Coronary artery (tissue), 2 donors: ENCODE data around the gene HHAT.

ENCODE experiments used
- DNase-seq: peaks from one replicate; pipeline ENCODE4 v3.0.0-alpha.2; 2017; ENCODE audit warnings: low spot score
- H3K27ac ChIP-seq, 2 donors: fragments of 200-600 bp; sonication (generic); one replicate each; pipeline ENCODE4 v1.5.1; 2016 to 2019
- H3K4me3 ChIP-seq: fragments of 200-600 bp; sonication (generic); 2 replicates; pipeline ENCODE4 v1.5.1; 2016; ENCODE audit warnings: mild to moderate bottlenecking, moderate library complexity
- TF ChIP-seq, protein P1 (sequence below): fragments of 200-600 bp; sonication (generic); IDR thresholded peaks from one replicate; pipeline ENCODE4 v1.5.1; 2019; ENCODE audit warnings: antibody characterized with exemption

Gene HHAT

DNA sequence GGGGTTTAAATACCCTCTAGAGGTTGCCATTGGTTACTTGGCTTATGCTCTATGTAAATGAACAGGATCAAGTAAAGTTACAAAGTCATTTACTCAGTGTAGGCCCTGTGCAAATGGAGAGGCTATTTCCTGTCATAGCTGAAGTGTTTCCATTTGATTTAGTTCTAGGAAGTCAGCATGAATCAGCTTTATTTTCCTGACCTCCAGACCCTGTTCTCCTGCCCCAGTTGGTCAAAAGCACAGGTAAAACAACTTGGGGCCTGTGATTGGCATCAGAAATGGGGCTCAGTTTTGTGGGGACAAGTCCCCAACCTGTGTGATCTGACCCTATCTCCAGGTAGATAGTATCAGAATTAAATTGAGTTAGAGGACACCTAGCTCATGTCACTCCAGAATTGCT, 239.9 kb downstream of the HHAT start:
- Histone ChIP-seq H3K4me3 (no peak overlapping the region), H3K27ac (no peak overlapping the region)
- TF ChIP-seq, protein P1, sequence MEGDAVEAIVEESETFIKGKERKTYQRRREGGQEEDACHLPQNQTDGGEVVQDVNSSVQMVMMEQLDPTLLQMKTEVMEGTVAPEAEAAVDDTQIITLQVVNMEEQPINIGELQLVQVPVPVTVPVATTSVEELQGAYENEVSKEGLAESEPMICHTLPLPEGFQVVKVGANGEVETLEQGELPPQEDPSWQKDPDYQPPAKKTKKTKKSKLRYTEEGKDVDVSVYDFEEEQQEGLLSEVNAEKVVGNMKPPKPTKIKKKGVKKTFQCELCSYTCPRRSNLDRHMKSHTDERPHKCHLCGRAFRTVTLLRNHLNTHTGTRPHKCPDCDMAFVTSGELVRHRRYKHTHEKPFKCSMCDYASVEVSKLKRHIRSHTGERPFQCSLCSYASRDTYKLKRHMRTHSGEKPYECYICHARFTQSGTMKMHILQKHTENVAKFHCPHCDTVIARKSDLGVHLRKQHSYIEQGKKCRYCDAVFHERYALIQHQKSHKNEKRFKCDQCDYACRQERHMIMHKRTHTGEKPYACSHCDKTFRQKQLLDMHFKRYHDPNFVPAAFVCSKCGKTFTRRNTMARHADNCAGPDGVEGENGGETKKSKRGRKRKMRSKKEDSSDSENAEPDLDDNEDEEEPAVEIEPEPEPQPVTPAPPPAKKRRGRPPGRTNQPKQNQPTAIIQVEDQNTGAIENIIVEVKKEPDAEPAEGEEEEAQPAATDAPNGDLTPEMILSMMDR, result no peak
- DNase-seq, result no peak

DNA sequence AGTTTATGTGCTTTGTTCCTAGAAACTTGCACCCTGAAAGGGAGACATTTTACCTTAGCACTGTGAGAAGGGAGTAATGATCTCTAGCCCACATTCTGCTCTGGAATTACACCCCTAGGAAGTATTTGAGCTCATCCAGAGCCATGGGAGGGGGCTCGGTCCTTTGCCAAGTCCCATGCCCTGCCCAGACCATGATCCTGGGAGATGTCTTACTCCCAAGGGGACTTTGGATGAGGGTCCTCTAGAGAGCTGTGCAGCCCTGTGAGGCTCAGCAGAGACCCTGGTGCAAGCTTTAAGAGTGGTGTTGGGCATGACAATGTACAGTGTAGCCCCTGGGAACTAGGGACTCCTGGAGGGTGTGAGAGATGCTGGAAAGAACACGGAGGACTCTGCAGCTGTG, 241.4 kb downstream of the HHAT start:
- Histone ChIP-seq H3K4me3 (no peak overlapping the region), H3K27ac (no peak overlapping the region)
- TF ChIP-seq, protein P1, result no peak
- no peak for DNase-seq

DNA sequence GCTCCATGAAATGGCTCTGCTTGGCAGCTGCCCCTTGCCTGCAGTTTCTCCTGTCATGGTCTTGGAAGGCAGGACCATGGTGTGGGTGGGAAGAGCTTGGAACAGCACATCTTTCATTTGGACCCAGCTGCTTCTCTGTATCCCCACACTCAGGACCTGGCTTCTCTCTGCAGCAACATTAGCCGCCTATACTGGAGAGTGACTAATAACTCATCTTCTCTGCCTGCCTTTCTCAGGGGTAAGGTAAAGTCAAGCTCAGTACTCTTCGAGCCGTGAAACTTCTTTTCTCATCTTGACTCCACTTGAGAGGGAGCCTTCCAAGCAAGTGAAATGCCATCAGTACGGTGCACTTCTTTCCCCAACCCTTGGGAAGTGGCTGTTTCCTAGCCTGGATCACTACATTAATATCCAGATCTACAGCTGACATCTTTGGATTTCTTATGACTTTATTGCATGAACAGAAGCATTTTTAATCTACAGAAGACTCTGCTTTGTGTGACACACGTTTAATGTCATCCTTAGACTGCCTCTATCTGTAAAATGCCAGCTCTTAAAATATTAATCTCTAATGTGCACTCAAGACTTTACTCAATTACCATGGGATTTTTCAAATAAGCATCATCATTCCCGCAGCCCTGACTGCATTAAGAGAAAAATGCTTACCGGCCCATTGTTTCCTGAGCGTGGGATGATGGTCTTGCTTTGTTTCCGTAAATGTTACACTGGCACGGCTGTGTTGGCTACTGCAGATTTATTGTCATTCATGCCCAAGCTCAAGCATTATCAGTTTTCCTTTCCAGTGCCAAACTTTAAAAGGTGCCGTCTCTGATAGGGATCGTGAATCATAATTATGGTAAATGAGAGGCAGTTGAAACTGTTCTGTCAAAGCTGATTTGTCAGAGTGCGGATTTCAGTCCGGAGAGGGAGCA, 242.9 kb downstream of the HHAT start:
- no peak overlapping the region for H3K4me3 ChIP-seq
- TF ChIP-seq, protein P1, result no peak
- H3K27ac ChIP-seq, result no peak overlapping the region
- no peak for DNase-seq

DNA sequence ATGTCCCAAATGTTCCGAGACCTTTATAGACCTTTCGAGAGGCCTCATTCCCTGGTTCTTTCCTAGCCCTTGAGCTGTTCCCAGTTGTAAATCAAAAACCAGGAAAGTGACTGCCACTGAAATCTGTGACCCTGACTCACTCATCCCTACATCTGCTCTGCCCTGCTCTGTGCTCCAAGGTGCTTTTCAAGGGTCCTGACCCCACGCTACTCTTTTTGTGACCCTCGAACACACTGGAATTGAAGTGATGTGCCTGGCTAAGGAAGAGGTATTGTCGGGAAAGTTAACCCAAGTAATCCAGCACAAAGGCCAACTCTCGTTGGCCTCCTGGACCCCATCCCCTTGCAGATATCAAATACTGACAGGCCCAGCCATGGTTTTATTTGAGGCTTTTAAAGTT, 244.4 kb downstream of the HHAT start:
- no peak overlapping the region for H3K27ac ChIP-seq
- DNase-seq, result no peak
- H3K4me3 ChIP-seq, result no peak overlapping the region
- TF ChIP-seq, protein P1, result no peak

DNA sequence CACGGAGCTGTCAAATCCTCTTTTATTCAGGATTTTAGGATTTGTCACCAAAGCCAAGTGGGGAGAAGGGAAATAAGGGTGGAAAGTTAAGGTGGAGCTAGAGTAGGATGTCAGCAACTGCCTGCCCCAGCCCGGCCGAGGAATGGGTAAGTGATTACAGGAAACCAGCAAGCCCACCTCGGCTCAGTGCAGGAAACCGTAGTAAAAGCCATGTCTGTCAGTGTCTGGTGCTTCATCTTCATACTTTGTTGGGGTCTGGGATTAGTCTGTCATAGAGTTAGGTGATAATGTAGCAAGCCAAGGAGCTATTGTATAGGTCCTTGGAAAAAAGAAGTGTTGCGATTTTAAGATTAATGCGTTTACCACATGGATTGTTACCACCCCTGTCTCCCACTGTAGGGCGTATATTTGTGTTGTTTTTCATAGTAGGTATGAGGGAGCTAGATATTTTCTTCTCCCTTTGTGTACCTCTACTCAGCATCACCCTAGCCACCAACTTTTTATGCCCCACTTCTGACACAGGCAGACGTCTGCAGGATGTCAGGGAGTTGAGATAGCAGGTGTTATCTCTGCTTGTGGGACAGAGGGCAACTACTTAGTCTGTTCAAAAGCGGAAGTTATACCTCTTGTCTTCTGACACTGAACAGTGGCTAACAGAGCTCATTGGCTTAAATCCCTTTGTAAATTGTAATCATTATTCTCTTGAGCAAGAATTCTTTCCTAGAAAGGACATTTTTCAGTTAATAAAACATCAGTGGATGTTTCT, 253.7 kb downstream of the HHAT start:
- no peak for DNase-seq
- Histone ChIP-seq H3K4me3 (no peak overlapping the region), H3K27ac (no peak overlapping the region)
- TF ChIP-seq, protein P1, result no peak

DNA sequence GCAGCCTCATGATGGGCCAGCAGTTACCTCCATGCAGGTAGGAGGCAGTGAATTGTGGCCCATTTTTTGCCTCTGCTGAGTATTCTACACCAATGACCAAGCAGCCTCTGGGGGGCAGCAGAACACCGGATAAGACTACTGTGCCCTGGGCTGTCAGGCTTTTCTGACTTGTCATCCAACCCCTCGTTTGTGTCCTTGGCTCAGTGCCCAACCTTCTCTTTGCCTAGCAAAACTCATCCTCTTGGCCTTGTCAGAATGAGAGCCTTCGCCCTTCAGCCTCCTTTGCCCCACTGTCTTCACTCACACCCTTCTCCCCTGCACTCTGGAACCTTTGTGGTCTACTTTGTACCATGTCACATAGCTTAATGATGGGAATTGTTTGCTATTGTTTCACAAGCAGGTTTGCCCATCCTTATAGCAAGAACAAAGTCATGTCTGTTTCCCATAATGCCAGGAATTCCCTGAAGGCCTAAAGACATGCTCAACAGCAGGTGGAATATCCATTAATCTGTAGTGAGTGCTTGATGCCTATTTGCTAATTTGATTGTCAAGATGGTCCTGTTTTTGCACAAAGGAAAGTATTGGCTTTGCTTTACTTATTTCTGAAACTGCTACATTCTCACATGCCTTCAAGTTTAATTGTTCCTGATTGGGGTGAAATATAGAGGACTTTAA, 255.9 kb downstream of the HHAT start:
- Histone ChIP-seq H3K4me3 (no peak overlapping the region), H3K27ac (no peak overlapping the region)
- DNase-seq, result no peak
- TF ChIP-seq, protein P1, result no peak
